GM18508 (cell line): Measurements from ENCODE around the gene STRIP1.

Experiments
- ATAC-seq: cut with Tn5 transposase; IDR thresholded peaks from one replicate; pipeline ENCODE4 v1.9.1; 2021; ENCODE audit warnings: moderate number of reproducible peaks; ENCODE audit not compliant: insufficient read depth, unreplicated experiment

Gene STRIP1

GRCh38 chr1:110089561-110090275 lies 55.3 kb downstream of the STRIP1 start:
- ATAC-seq: no peak

GRCh38 chr1:110091381-110091780 lies 57.0 kb downstream of the STRIP1 start:
- ATAC-seq: no peak

- no peak for ATAC-seq
Measured at GRCh38 chr1:110091791-110092190, 57.4 kb downstream of the STRIP1 start.

- no peak for ATAC-seq
Measured at GRCh38 chr1:110092991-110093390, 58.6 kb downstream of the STRIP1 start.

GRCh38 chr1:110094931-110095654 lies 60.7 kb downstream of the STRIP1 start:
- no peak for ATAC-seq

GRCh38 chr1:110097507-110098221 lies 63.2 kb downstream of the STRIP1 start:
- no peak for ATAC-seq

- ATAC-seq: no peak
Measured at GRCh38 chr1:110098222-110099026, 64.0 kb downstream of the STRIP1 start.

GRCh38 chr1:110100335-110100734 lies 65.9 kb downstream of the STRIP1 start:
- no peak for ATAC-seq

- ATAC-seq: no peak
Measured at GRCh38 chr1:110102081-110102480, 67.7 kb downstream of the STRIP1 start.
